G401.6 (cell line): ENCODE data around the gene APH1B.

Experiments used
- FAIRE-seq: peaks from 2 replicates; lab custom pipeline; 2012; peaks lifted over from hg19 to GRCh38; lab: Jason Lieb, UNC

Gene APH1B

GRCh38 chr15:63353887-63354286 lies 76.5 kb downstream of the APH1B start:
- FAIRE-seq: no peak

GRCh38 chr15:63354821-63355650 lies 77.6 kb downstream of the APH1B start:
- FAIRE-seq: no peak

GRCh38 chr15:63357061-63357460 lies 79.7 kb downstream of the APH1B start:
- no peak for FAIRE-seq

GRCh38 chr15:63357731-63358130 lies 80.3 kb downstream of the APH1B start:
- no peak for FAIRE-seq

GRCh38 chr15:63358241-63359029 lies 81.0 kb downstream of the APH1B start:
- FAIRE-seq: no peak
